Stomach (tissue), 4 donors: ENCODE measurements around the gene ANKRD11.

ENCODE experiments used
- EP300 ChIP-seq: sonication (generic); formaldehyde crosslinking; IDR thresholded peaks from one replicate; pipeline ENCODE4 v1.6.1; 2017; ENCODE audit warnings: antibody characterized with exemption
- POLR2AphosphoS5 ChIP-seq, 3 donors: sonication (generic); formaldehyde crosslinking; IDR thresholded peaks; one replicate each; pipeline ENCODE4 v1.6.1; 2016; ENCODE audit warnings: antibody characterized with exemption in 3 of 3
- TF ChIP-seq, protein P1 (sequence below), 7 experiments: fragments of 450-650 bp in 4 of 7; fragments of 200-600 bp in 3 of 7; sonication (generic) in 3 of 7; IDR thresholded peaks; one replicate each; pipeline ENCODE4 v1.5.1; 2016 to 2019; ENCODE audit warnings: antibody characterized with exemption in 7 of 7, control low read depth in 2 of 7, mild to moderate bottlenecking in 1 of 7

DNA sequence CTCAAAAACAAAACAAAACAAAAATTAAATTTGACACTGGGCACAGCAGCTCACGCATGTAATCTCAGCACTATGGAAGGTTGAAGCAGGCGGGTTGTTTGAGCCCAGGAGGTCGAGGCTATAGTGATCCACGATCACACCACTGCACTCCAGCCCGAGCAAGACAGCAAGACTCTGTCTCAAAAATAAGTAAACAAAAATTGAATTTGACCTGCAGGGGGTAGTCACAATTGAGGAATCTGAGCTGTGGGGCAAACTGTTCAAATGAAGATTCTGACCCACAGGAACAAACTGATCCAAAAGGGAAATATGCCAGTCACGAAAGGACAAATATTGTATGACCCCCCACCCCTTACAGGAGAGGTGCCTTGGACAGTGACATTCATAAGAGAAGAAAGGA lies 29.8 kb downstream of the ANKRD11 start:
- TF ChIP-seq, protein P1, sequence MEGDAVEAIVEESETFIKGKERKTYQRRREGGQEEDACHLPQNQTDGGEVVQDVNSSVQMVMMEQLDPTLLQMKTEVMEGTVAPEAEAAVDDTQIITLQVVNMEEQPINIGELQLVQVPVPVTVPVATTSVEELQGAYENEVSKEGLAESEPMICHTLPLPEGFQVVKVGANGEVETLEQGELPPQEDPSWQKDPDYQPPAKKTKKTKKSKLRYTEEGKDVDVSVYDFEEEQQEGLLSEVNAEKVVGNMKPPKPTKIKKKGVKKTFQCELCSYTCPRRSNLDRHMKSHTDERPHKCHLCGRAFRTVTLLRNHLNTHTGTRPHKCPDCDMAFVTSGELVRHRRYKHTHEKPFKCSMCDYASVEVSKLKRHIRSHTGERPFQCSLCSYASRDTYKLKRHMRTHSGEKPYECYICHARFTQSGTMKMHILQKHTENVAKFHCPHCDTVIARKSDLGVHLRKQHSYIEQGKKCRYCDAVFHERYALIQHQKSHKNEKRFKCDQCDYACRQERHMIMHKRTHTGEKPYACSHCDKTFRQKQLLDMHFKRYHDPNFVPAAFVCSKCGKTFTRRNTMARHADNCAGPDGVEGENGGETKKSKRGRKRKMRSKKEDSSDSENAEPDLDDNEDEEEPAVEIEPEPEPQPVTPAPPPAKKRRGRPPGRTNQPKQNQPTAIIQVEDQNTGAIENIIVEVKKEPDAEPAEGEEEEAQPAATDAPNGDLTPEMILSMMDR (IDR thresholded peaks at IDR 0.05), result no peak
- TF ChIP-seq EP300, result no peak
- no peak for TF ChIP-seq POLR2AphosphoS5 (IDR thresholded peaks at IDR 0.05)
